HG03457 (cell line): ENCODE results near the gene GPN2.
A peak's percentile ranks its signal among the peaks of the same experiment; 100 is the strongest.

Experiments used
- ATAC-seq: cut with Tn5 transposase; IDR thresholded peaks from one replicate; pipeline ENCODE4 v1.9.1; 2021; ENCODE audit warnings: moderate number of reproducible peaks; ENCODE audit not compliant: unreplicated experiment

Gene GPN2

GRCh38 chr1:26833432-26834405, 56.4 kb downstream of the GPN2 start:
- ATAC-seq: peak; percentile 60

DNA sequence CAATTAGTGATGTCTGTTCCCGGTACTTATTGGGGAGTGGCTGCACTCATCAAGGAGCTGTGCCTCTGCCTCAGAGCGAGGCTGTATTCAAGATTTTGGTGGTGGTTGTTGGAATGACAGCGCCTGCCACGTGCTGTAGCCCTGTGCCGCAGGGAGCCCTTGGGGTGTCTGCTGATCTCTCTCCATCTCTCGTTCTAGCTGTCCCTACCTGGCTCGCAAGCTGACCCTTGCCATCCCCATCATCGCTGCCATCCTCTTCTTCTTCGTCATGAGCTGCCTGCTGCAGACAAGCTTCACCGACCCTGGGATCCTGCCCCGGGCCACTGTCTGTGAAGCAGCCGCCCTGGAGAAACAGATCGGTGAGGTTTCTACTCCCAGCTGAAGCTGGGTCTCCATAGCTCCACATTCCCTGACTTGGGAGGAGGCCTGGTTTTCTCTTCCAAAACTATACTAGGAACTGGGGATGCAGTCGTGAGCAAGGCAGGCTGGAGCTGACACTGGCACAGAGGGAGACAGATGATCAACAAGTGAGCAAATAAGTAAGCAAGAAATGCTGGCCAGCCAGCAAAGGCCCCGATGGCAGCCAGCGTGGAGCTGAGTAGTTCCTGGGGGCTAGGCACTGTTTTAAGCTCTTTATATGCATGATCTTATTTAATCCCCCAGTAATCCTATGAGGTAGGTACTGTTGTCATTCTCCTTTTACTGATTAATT, 57.7 kb downstream of the GPN2 start:
- no peak for ATAC-seq

- ATAC-seq: no peak
Measured at GRCh38 chr1:26831546-26832248, 58.4 kb downstream of the GPN2 start.

DNA sequence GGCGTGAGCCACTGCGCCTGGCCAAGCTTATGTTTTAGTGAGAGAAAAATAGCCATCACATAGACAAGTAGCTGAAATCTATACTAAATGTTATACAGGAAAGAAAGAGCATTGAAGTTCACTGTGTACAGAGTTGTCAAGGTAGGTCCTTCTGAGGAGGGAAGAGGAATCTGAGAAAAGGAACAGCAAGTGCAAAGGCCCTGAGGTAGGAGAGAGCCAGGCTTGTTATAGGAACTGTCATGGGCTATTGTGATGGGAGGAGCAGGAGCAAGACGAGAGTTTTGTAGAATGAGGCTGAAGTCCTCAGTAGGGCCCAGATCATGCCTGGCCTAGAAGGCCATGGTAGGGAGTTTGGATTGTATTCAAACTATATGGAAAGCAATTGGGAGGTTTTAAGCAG, 59.0 kb downstream of the GPN2 start:
- no peak for ATAC-seq

DNA sequence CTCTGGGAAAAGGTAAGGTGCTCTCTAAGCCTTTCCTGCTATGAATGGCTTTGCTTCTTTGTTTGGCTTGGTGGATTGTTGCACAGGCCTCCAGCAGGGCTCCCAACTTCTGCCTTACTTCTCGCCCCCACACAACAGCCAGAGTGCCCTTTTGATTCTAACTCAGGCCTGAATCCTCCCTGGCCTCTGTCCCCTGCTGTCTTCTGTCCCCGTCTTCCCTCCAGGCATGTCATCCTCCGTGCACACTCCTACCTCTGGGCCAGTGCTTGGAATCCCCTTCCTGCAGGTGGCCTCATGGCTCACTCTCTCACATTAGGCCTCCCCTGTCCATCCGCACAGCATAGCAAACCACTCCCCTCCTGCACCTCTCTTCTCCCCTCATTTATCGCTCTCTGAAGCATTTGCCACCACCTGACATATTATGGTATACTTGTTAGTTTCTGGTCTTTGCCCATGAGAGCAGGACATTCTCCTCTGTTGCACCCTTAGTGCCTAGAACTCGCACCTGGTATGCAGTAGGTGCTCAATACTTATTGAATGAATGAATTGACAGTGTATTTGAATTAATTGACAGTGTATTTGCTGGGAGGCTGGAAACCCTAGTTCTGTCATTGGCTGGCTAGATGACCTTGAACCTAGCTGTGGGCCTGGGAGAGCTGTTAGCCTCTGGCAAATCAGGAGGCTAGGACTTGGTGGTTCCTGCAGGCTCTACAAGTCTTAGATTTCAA, 60.7 kb downstream of the GPN2 start:
- no peak for ATAC-seq

- no peak for ATAC-seq
Measured at GRCh38 chr1:26828411-26828991, 61.6 kb downstream of the GPN2 start.

DNA sequence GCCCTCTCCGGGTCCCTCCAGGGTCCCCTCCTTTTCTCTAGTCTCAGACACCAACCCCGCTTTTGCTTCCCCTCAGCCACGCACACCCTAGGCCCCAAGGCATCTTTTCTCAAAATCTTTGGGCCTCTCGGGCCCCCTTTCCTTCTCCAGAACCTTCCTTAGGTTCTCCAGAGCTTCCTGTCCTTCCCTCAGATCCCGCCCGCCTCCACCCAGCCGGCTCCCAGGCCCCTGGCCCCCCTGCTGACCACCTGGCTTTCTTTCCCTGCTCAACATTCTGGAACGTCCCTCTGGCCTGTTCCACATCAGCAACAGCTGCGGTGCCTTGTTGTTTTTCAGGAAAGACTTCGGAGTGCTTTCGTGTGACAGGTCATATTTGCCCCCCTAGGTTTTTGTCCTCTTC, 62.4 kb downstream of the GPN2 start:
- ATAC-seq: no peak

DNA sequence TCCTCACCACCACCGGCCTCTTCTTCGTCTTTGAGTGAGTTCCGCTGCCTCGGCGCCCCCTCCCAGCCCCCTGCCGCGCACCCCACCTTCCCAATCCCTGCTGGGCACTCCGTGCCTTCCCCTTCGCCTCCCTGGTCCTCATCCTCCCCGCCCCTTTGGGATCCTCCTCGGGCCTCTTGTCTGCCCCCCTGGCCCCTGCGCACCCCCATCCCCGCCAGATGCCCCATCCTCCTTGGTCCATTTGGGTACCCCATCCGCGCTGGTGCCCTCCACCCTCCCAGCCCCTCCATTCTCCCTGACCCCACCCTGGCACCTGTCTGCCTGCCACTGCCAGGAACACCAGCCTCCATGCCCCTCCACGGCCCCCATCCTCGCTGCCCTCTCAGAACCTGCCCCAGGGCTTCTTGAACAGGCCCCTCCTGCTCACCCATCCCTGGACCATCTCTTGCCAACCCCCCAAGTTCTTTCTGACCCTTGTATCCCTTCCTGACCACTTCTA, 62.9 kb downstream of the GPN2 start:
- ATAC-seq: no peak

GRCh38 chr1:26826261-26827105, 63.6 kb downstream of the GPN2 start, which contains the start of gene ZDHHC18:
Gene ZDHHC18 (plus strand): TSS chr1:26826688. CDS start chr1:26826805, 117 bp downstream.
- ATAC-seq: peak; percentile 52
